Measurements from ENCODE around the gene CFAP251. TPM values are rescaled to one million over a fixed set of nuclear protein-coding genes. Genes with fewer than 3 reads are reported as not detected.

The CFAP251 gene
- total RNA-seq, 2 experiments from 2014 or later = 0.28 to 0.33 TPM

DNA sequence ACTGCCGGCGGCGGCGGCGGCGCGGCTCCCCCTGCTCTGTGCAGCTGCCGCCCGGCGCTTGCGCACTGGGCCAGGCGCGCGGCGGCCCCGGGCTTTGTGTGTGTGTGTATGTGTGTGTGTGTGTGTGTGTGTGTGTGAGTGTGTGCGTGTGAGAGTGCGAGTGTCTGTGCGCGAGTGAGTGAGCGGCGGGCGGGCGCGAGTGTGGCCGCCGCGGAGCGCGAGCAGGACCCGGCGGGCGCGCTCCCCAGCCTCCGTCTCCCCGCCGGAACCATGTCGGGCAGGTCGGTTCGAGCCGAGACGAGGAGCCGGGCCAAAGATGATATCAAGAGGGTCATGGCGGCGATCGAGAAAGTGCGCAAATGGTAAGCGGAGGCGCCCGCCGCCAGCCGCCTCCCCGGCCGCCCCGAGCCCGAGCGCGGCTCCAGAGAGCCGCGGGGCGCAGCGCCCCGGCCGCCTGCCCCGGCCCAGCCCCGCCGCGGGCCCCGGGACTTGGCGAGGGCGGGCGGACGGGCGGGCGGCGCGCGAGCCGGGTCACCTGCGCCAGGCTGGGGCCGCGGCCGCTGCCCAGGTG is 103.5 kb downstream of the CFAP251 start, which contains the start of gene BCL7A:
Gene BCL7A (plus strand): TSS at position 63 of the 571 bp plus-strand sequence. CDS start 208 bp downstream, at position 271.
- Histone ChIP-seq H3K36me3 (ENCODE audit: insufficient read depth, low read length) (no peaks in the 10 kb centered on the region), H3K27ac (ENCODE audit: low read depth in 1 of 2, low read length in 2 of 2) (no peak within 1 kb of the TSS), H3K9me3 (ENCODE audit: control insufficient read depth in 1 of 2, insufficient read depth in 1 of 2, low read length in 2 of 2) (peaks cover 6 to 21% of the 10 kb centered on the region in 2 experiments), H3K4me3 (ENCODE audit: low read length) (peak within 1 kb of the TSS; percentile 60), H3K4me1 (ENCODE audit: insufficient read depth, low read length) (peaks cover 25% of the 10 kb centered on the region), H3K27me3 (ENCODE audit: control insufficient read depth in 1 of 2, insufficient read depth in 2 of 2, low read length in 2 of 2) (peaks cover 4 to 15% of the 10 kb centered on the region in 2 experiments)
- Mint-ChIP-seq H3K27ac (peak within 1 kb of the TSS; percentile 78), H3K27me3 (peaks cover 10% of the 10 kb centered on the region), H3K36me3 (ENCODE audit: low read depth) (peaks cover 4% of the 10 kb centered on the region), H3K4me1 (ENCODE audit: low read depth) (peaks cover 11% of the 10 kb centered on the region), H3K9me3 (peaks cover 4% of the 10 kb centered on the region), H3K4me3 (peak within 1 kb of the TSS; percentile 94)
- TF ChIP-seq, protein P1, sequence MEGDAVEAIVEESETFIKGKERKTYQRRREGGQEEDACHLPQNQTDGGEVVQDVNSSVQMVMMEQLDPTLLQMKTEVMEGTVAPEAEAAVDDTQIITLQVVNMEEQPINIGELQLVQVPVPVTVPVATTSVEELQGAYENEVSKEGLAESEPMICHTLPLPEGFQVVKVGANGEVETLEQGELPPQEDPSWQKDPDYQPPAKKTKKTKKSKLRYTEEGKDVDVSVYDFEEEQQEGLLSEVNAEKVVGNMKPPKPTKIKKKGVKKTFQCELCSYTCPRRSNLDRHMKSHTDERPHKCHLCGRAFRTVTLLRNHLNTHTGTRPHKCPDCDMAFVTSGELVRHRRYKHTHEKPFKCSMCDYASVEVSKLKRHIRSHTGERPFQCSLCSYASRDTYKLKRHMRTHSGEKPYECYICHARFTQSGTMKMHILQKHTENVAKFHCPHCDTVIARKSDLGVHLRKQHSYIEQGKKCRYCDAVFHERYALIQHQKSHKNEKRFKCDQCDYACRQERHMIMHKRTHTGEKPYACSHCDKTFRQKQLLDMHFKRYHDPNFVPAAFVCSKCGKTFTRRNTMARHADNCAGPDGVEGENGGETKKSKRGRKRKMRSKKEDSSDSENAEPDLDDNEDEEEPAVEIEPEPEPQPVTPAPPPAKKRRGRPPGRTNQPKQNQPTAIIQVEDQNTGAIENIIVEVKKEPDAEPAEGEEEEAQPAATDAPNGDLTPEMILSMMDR (IDR thresholded peaks at IDR 0.05) = no peak
- DNase-seq (peak; percentile 19 to 81 (median 52)), ATAC-seq (ENCODE audit: poor library complexity) (peak; percentile 75)
- ChIA-PET POLR2A (interaction anchor here (1.0 to 1.8 kb wide), 6 partner anchors 10 to 103 kb away, joined by 3 to 6 read pairs (median 4); partner anchors contain the start of gene CFAP251), CTCF (interaction anchor here (1.7 kb wide), 1 partner anchor 104 kb away, joined by 5 read pairs; the partner anchor contains the start of gene CFAP251)
- intact Hi-C loops (cut with DNase I, micrococcal nuclease) = loop anchor here in 1 of 2 experiments (2.0 kb wide), 1 partner anchor 103 kb away; the partner anchor contains the start of gene CFAP251

DNA sequence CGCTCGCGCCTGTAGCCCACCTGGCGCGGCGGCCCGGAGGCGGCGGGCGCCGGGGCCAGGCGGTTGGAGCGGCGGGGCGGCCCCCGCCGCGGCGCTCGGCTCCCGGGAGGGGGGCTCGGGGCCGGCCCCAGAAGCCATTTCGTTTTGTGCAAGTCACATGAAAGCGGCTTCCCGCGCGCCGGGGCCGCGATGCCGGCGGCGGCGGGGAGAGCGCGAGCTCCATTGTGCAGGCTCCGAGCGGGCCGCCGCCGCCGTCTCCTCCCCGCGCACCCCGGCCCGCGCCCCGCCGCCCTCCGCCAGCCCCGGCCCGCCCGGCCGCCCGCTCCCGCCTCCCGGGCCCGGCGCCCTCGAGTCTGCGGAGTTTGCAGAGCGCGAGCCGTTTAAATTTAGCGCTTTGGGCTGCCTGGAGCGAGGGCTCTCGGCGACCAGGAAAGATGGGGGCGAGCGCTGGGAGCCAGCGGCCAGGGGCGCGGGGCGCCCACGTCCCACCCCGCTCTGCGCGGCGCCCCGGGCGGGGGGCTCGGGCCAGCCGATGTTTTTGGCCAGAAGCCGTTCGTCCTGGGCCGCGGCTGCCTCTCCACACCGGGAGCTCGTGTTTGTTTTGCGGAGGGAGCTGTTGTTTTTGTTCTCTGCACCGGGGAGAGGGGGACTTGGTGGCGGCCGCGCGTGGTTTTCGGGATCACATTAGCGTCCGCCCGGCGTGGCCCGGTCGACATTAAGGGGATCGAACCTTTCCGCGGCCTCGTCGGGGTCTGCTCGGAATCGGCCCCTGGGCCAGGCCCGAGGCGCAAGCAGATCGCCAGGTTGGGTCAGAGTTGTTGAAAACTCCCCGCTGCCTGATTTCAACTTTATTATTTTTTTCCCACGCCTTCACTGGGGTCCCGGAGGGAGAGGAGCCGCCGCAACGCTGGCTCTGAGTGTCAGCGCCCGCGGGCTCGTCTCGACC is 104.3 kb downstream of the CFAP251 start:
- Mint-ChIP-seq H3K4me3 (peak overlapping the region; percentile 88), H3K27ac (peak overlapping the region; percentile 39)

More for the DNA sequence above, 104.3 kb downstream of the CFAP251 start:
- intact Hi-C loops (cut with DNase I, micrococcal nuclease) = no loop called here
- Histone ChIP-seq H3K4me3 (ENCODE audit: low read length) (peak overlapping the region; percentile 60), H3K27ac (ENCODE audit: low read depth in 1 of 2, low read length in 2 of 2) (no peak overlapping the region), H3K27me3 (ENCODE audit: control insufficient read depth in 1 of 2, insufficient read depth in 2 of 2, low read length in 2 of 2) (peaks cover 4 to 15% of the 10 kb centered on the region in 2 experiments), H3K4me1 (ENCODE audit: insufficient read depth, low read length) (peaks cover 25% of the 10 kb centered on the region), H3K9me3 (ENCODE audit: control insufficient read depth in 1 of 2, insufficient read depth in 1 of 2, low read length in 2 of 2) (peaks cover 6 to 21% of the 10 kb centered on the region in 2 experiments), H3K36me3 (ENCODE audit: insufficient read depth, low read length) (no peaks in the 10 kb centered on the region)
- Mint-ChIP-seq H3K27me3 (peaks cover 10% of the 10 kb centered on the region), H3K4me1 (ENCODE audit: low read depth) (peaks cover 15% of the 10 kb centered on the region), H3K9me3 (peaks cover 4% of the 10 kb centered on the region), H3K36me3 (ENCODE audit: low read depth) (peaks cover 4% of the 10 kb centered on the region)
- ChIA-PET POLR2A (interaction anchor here (0.6 to 1.5 kb wide), 4 partner anchors 16 to 351 kb away, joined by 3 to 6 read pairs (median 3); partner anchors contain the start of gene CFAP251), CTCF (no interaction called here)
- TF ChIP-seq, protein P1 (IDR thresholded peaks at IDR 0.05) = no peak
- DNase-seq (peak in 11 of 14 experiments; percentile 10 to 65 (median 25)), ATAC-seq (ENCODE audit: poor library complexity) (peak; percentile 52)

Data from CD4-positive, alpha-beta T cell (primary cell).